NCI-H69 (cell line): ENCODE results near the gene SYT1.

Source experiments
- DNase-seq: peaks from one replicate; lab custom pipeline; 2025; lab: John Stamatoyannopoulos, UW

The SYT1 gene

GRCh38 chr12:78891646-78892353 is 27.2 kb downstream of the SYT1 start:
- DNase-seq = peak; percentile 20

- DNase-seq = peak; percentile 78
These were observed 33.8 kb downstream of the SYT1 start for GRCh38 chr12:78898416-78898815.

- peak; percentile 23 for DNase-seq
These were observed 50.3 kb downstream of the SYT1 start for GRCh38 chr12:78914859-78915331.

GRCh38 chr12:78916845-78917480 is 52.4 kb downstream of the SYT1 start:
- no peak for DNase-seq

- no peak for DNase-seq
These were observed 52.9 kb downstream of the SYT1 start for GRCh38 chr12:78917513-78917912.

GRCh38 chr12:78918268-78918667 is 53.7 kb downstream of the SYT1 start:
- DNase-seq = no peak

- DNase-seq = peak; percentile 81
These were observed 63.9 kb downstream of the SYT1 start for GRCh38 chr12:78928200-78929074.

- peak; percentile 18 for DNase-seq
These were observed 64.5 kb downstream of the SYT1 start for GRCh38 chr12:78929075-78929418.

- DNase-seq = peak; percentile 44
These were observed 67.0 kb downstream of the SYT1 start for GRCh38 chr12:78931466-78931990.

- DNase-seq = no peak
These were observed 68.4 kb downstream of the SYT1 start for GRCh38 chr12:78933014-78933413.

GRCh38 chr12:78938341-78939084 is 73.9 kb downstream of the SYT1 start:
- DNase-seq = peak; percentile 96

GRCh38 chr12:78949532-78949931 is 85.0 kb downstream of the SYT1 start:
- DNase-seq = no peak

- DNase-seq = peak; percentile 94
These were observed 87.4 kb downstream of the SYT1 start for GRCh38 chr12:78951803-78952551.

GRCh38 chr12:78952552-78952929 is 88.0 kb downstream of the SYT1 start:
- DNase-seq = no peak

- DNase-seq = no peak
These were observed 94.4 kb downstream of the SYT1 start for GRCh38 chr12:78958941-78959340.

GRCh38 chr12:78959556-78959955 is 95.0 kb downstream of the SYT1 start:
- DNase-seq = peak; percentile 7

GRCh38 chr12:78961171-78961570 is 96.6 kb downstream of the SYT1 start:
- DNase-seq = no peak

GRCh38 chr12:78963439-78964227 is 99.1 kb downstream of the SYT1 start:
- no peak for DNase-seq

- DNase-seq = no peak
These were observed 99.9 kb downstream of the SYT1 start for GRCh38 chr12:78964521-78964920.

- no peak for DNase-seq
These were observed 101.5 kb downstream of the SYT1 start for GRCh38 chr12:78966062-78966461.
